SK-N-MC (cell line): Measurements from ENCODE around the gene ETS2.
"Not testable (repeated sequence)": the region's sequence is repeated elsewhere in the genome, so short reads cannot be mapped to it uniquely, and the experiment has no call there.

Experiments
- DNase-seq: peaks from one replicate; pipeline ENCODE4 v3.0.0-alpha.2; 2011; ENCODE audit warnings: low read depth, low spot score
- H3K27ac ChIP-seq: fragments of 200-600 bp; sonication (generic); 2 replicates; pipeline ENCODE4 v1.5.1; 2016; ENCODE audit warnings: mixed run types
- H3K36me3 ChIP-seq: fragments of 200-600 bp; sonication (generic); 2 replicates; pipeline ENCODE4 v1.6.1; 2017; ENCODE audit warnings: antibody characterized with exemption, low read length, mixed read lengths; ENCODE audit not compliant: insufficient read depth
- H3K4me3 ChIP-seq: fragments of 200-600 bp; sonication (generic); 2 replicates; pipeline ENCODE4 v1.5.1; 2016
- H3K9ac ChIP-seq: fragments of 200-600 bp; sonication (generic); 2 replicates; pipeline ENCODE4 v1.8.0; 2017; ENCODE audit warnings: mixed run types, mixed read lengths; ENCODE audit not compliant: insufficient read length
- H3K9me3 ChIP-seq: fragments of 200-600 bp; sonication (generic); 2 replicates; pipeline ENCODE4 v1.6.1; 2017; ENCODE audit warnings: low read depth, mild to moderate bottlenecking, antibody characterized with exemption, low read length, moderate library complexity, mixed read lengths
- EZH2 ChIP-seq: fragments of 200-600 bp; sonication (generic); IDR thresholded peaks from one replicate; pipeline ENCODE4 v1.6.1; 2017; ENCODE audit warnings: antibody characterized with exemption
- FOXP2 ChIP-seq: optimal IDR thresholded peaks from 2 replicates; pipeline ENCODE3; 2011; ENCODE audit warnings: mild to moderate bottlenecking, moderate library complexity; ENCODE audit not compliant: insufficient read depth; ENCODE audit errors: extremely low read length, control extremely low read depth
- POLR2AphosphoS5 ChIP-seq: IDR thresholded peaks from 2 replicates; pipeline ENCODE4 v1.6.1; 2012; ENCODE audit warnings: mild to moderate bottlenecking, low read depth, low read length, borderline replicate concordance

ETS2 gene

GRCh38 chr21:38840456-38841300 lies 34.9 kb downstream of the ETS2 start:
- no peaks in the 10 kb centered on the region; the same call in 1 of the 2 replicates for H3K9me3 ChIP-seq
- no peak overlapping the region for H3K4me3 ChIP-seq
- H3K36me3 ChIP-seq: no peaks in the 10 kb centered on the region
- no peak overlapping the region for H3K9ac ChIP-seq
- no peak overlapping the region for H3K27ac ChIP-seq
- TF ChIP-seq FOXP2 (no peak), EZH2 (no peak), POLR2AphosphoS5 (no peak)
- no peak for DNase-seq

- TF ChIP-seq FOXP2: no peak
- TF ChIP-seq POLR2AphosphoS5: no peak
- no peak for TF ChIP-seq EZH2
These were observed 35.7 kb downstream of the ETS2 start for GRCh38 chr21:38841472-38841871.

GRCh38 chr21:38842079-38842478 lies 36.4 kb downstream of the ETS2 start:
- H3K4me3 ChIP-seq: no peak overlapping the region
- H3K27ac ChIP-seq: no peak overlapping the region
- H3K9ac ChIP-seq: no peak overlapping the region
- H3K9me3 ChIP-seq: no peaks in the 10 kb centered on the region; the same call in 1 of the 2 replicates
- no peaks in the 10 kb centered on the region for H3K36me3 ChIP-seq
- TF ChIP-seq EZH2: no peak
- TF ChIP-seq POLR2AphosphoS5: no peak
- no peak for TF ChIP-seq FOXP2
- no peak for DNase-seq

More at GRCh38 chr21:38841472-38841871, 35.7 kb downstream of the ETS2 start:
- Histone ChIP-seq H3K4me3 (no peak overlapping the region), H3K27ac (no peak overlapping the region), H3K9ac (no peak overlapping the region), H3K36me3 (no peaks in the 10 kb centered on the region), H3K9me3 (no peaks in the 10 kb centered on the region; the same call in 1 of the 2 replicates)
- no peak for DNase-seq

GRCh38 chr21:38843379-38843778 lies 37.6 kb downstream of the ETS2 start:
- no peak overlapping the region for H3K27ac ChIP-seq
- DNase-seq: no peak

GRCh38 chr21:38843806-38844503 lies 38.2 kb downstream of the ETS2 start:
- H3K9ac ChIP-seq: no peak overlapping the region
- DNase-seq: no peak
- no peaks in the 10 kb centered on the region; the same call in 1 of the 2 replicates for H3K9me3 ChIP-seq
- no peak overlapping the region for H3K4me3 ChIP-seq
- H3K36me3 ChIP-seq: no peaks in the 10 kb centered on the region
- no peak for TF ChIP-seq POLR2AphosphoS5
- TF ChIP-seq FOXP2: no peak
- TF ChIP-seq EZH2: no peak
- H3K27ac ChIP-seq: no peak overlapping the region

More at GRCh38 chr21:38843379-38843778, 37.6 kb downstream of the ETS2 start:
- no peaks in the 10 kb centered on the region; the same call in 1 of the 2 replicates for H3K9me3 ChIP-seq
- TF ChIP-seq EZH2 (no peak), POLR2AphosphoS5 (no peak), FOXP2 (no peak)
- H3K4me3 ChIP-seq: no peak overlapping the region
- H3K36me3 ChIP-seq: no peaks in the 10 kb centered on the region
- no peak overlapping the region for H3K9ac ChIP-seq

- not testable (repeated sequence) for H3K4me3 ChIP-seq, DNase-seq, H3K36me3 ChIP-seq, H3K27ac ChIP-seq, H3K9me3 ChIP-seq, H3K9ac ChIP-seq
These were observed 39.6 kb downstream of the ETS2 start for GRCh38 chr21:38845374-38845773.

GRCh38 chr21:38847556-38847955 lies 41.8 kb downstream of the ETS2 start:
- no peak overlapping the region for H3K4me3 ChIP-seq
- H3K9ac ChIP-seq: no peak overlapping the region
- H3K27ac ChIP-seq: no peak overlapping the region
- DNase-seq: no peak
- no peak for TF ChIP-seq FOXP2
- no peaks in the 10 kb centered on the region; the same call in 1 of the 2 replicates for H3K9me3 ChIP-seq
- H3K36me3 ChIP-seq: no peaks in the 10 kb centered on the region

GRCh38 chr21:38848187-38848609 lies 42.5 kb downstream of the ETS2 start:
- no peak overlapping the region for H3K27ac ChIP-seq
- no peak overlapping the region for H3K4me3 ChIP-seq
- H3K9ac ChIP-seq: no peak overlapping the region
- no peak for DNase-seq
- no peak for TF ChIP-seq POLR2AphosphoS5
- no peak for TF ChIP-seq EZH2
- TF ChIP-seq FOXP2: no peak
- no peaks in the 10 kb centered on the region; the same call in 1 of the 2 replicates for H3K9me3 ChIP-seq
- H3K36me3 ChIP-seq: no peaks in the 10 kb centered on the region

- DNase-seq: no peak
- Histone ChIP-seq H3K9me3 (no peaks in the 10 kb centered on the region; the same call in 1 of the 2 replicates), H3K4me3 (no peak overlapping the region), H3K36me3 (no peaks in the 10 kb centered on the region), H3K9ac (no peak overlapping the region), H3K27ac (no peak overlapping the region)
- TF ChIP-seq FOXP2 (no peak), EZH2 (no peak), POLR2AphosphoS5 (no peak)
These were observed 44.0 kb downstream of the ETS2 start for GRCh38 chr21:38849776-38850175.
